GM23248 (cell line): Measurements from ENCODE around the gene GNPTG.

Source experiments
- EZH2 ChIP-seq: fragments of 200-600 bp; sonication (generic); IDR thresholded peaks from 2 replicates; pipeline ENCODE4 v1.6.1; 2018; ENCODE audit warnings: antibody characterized with exemption, mild to moderate bottlenecking; ENCODE audit not compliant: insufficient read depth, poor library complexity, severe bottlenecking
- EZH2phosphoT487 ChIP-seq: fragments of 200-600 bp; sonication (generic); IDR thresholded peaks from 2 replicates; pipeline ENCODE4 v1.6.1; 2018; ENCODE audit warnings: antibody characterized with exemption, moderate library complexity, mild to moderate bottlenecking, low read depth; ENCODE audit not compliant: insufficient read depth

DNA sequence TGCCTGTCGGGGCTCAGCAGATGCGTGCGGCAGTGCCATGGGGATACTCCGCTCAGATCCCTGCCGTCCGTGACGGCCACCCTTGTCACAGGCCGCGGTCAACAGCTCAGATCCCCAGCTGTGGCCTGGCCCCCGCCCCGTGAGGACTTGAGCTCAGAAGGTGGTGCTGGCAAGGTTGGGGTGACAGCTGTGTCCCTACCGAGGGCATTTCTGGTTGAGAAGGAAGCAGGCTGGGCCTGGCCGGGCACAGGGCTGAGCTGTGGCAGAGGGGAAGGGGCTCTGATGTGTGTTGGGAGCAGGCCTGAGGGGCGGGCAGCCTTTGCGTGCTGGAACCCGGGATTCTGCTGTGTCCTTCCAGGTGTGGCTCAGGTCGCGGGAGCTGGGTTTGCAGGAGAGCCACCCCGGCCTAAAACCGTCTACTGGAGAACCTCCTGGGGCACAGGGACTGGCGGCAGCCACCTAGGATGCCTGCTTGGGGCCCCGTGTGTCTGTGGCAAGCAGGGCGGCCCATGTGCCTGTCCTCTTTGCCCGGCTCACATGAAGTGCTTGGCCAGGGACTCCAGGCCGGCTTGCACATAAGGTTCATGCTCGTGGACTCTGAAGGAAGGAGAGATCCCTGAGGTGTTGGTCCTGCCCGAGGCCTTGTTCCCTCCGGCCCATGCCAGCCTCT lies 37.2 kb upstream of the GNPTG start:
- no peak for TF ChIP-seq EZH2
- no peak for TF ChIP-seq EZH2phosphoT487
